Activated T-cell treated with anti-CD3 and anti-CD28 coated beads, Interleukin-2, amount 50 U/mL, for 72 hours (primary cell): ENCODE data around the gene TMEM235. TPM values are rescaled to one million over a fixed set of nuclear protein-coding genes. Genes with fewer than 3 reads are reported as not detected.
"Not testable (repeated sequence)": the region's sequence is repeated elsewhere in the genome, so short reads cannot be mapped to it uniquely, and the experiment has no call there.

Experiments used
- ATAC-seq, 2 donors: fragments of 150-1000 bp; cut with Tn5 transposase; replicated peaks in 1 of 2; 2 replicates each; pipeline ENCODE4 v1.10.0; 2021; ENCODE audit warnings: moderate library complexity in 2 of 2, mild to moderate bottlenecking in 1 of 2
- DNase-seq, 2 donors: peaks; one replicate each; pipeline ENCODE4 v3.0.0; 2021 to 2022; ENCODE audit warnings: mixed read lengths in 1 of 2
- H3K27ac Mint-ChIP-seq: one replicate; pipeline ENCODE4 v1.8.0; 2022; ENCODE audit warnings: mild to moderate bottlenecking, moderate library complexity, mixed read lengths
- H3K27me3 Mint-ChIP-seq: one replicate; pipeline ENCODE4 v1.8.0; 2022; ENCODE audit warnings: low read depth, mixed read lengths
- H3K36me3 Mint-ChIP-seq, 2 donors: one replicate each; pipeline ENCODE4 v1.8.0; 2022; ENCODE audit warnings: mixed read lengths in 2 of 2, mild to moderate bottlenecking in 1 of 2; ENCODE audit not compliant: insufficient read depth in 2 of 2
- H3K4me1 Mint-ChIP-seq: one replicate; pipeline ENCODE4 v1.8.0; 2022; ENCODE audit warnings: low read depth, mixed read lengths
- H3K4me3 Mint-ChIP-seq, 2 donors: one replicate each; pipeline ENCODE4 v1.8.0; 2022; ENCODE audit warnings: mild to moderate bottlenecking in 2 of 2, mixed read lengths in 2 of 2, moderate library complexity in 2 of 2
- H3K9me3 Mint-ChIP-seq, 2 donors: one replicate each; pipeline ENCODE4 v1.8.0; 2022; ENCODE audit warnings: mixed read lengths in 2 of 2
- total RNA-seq, 2 donors: library from RNA; stranded (reverse); gene quantifications; one replicate each; pipeline ENCODE4 v1.2.3, GENCODE V29; 2022

TMEM235 gene
- total RNA-seq, 2 donors from 2014 or later = not detected

- DNase-seq (no peak), ATAC-seq (no peak)
- Mint-ChIP-seq H3K4me3 (no peak overlapping the region), H3K9me3 (no peaks in the 10 kb centered on the region), H3K4me1 (peaks cover 11% of the 10 kb centered on the region), H3K36me3 (peaks cover 5 to 10% of the 10 kb centered on the region in 2 donors), H3K27ac (no peak overlapping the region), H3K27me3 (peaks cover 7% of the 10 kb centered on the region)
Measured at GRCh38 chr17:78225088-78225865, 6.2 kb upstream of the TMEM235 start.

DNA sequence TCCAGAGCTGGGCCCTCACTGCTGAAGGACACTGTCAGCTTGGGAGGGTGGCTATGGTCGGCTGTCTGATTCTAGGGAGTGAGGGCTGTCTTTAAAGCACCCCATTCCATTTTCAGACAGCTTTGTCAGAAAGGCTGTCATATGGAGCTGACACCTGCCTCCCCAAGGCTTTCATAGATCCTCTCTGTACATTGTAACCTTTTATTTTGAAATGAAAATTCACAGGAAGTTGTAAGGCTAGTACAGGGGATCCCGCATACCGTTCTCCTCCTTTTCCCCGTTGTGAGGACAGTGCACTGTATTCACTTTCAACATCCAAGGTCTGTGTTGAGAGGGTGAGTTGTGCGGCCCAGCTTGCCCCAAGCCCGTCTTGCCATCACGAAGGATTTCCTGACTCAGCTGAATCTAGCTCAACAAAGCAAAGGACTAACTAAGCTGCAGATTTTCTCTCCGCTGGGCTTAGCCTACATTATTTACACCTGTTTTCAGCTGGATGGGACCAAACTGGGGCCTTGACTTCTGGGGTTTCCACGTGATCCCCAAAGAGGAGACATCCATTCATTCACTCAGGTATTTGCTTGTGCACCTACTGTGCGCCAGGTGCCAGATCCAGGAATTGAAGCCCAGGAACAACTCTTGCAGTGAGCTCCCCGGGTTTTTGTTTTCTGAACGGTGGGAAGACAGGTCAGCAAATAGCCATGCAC is 5.2 kb upstream of the TMEM235 start:
- DNase-seq (no peak), ATAC-seq (no peak)
- Mint-ChIP-seq H3K4me3 (no peak overlapping the region), H3K4me1 (peaks cover 18% of the 10 kb centered on the region), H3K36me3 (peaks cover 0 to 6% of the 10 kb centered on the region in 2 donors), H3K27ac (no peak overlapping the region), H3K27me3 (peaks cover 16% of the 10 kb centered on the region), H3K9me3 (no peaks in the 10 kb centered on the region)

- H3K27me3 Mint-ChIP-seq = peaks cover 19% of the 10 kb centered on the region
- H3K4me1 Mint-ChIP-seq = peaks cover 19% of the 10 kb centered on the region
Measured at GRCh38 chr17:78226759-78227454, 4.5 kb upstream of the TMEM235 start.

GRCh38 chr17:78227455-78227916 is 3.9 kb upstream of the TMEM235 start:
- no peak overlapping the region for H3K4me3 Mint-ChIP-seq
- ATAC-seq = peak in 1 of 2 donors; percentile 30
- peaks cover 0 to 6% of the 10 kb centered on the region in 2 donors for H3K36me3 Mint-ChIP-seq
- no peaks in the 10 kb centered on the region for H3K9me3 Mint-ChIP-seq
- peaks cover 25% of the 10 kb centered on the region for H3K4me1 Mint-ChIP-seq
- peaks cover 24% of the 10 kb centered on the region for H3K27me3 Mint-ChIP-seq
- no peak for DNase-seq
- no peak overlapping the region for H3K27ac Mint-ChIP-seq

More at GRCh38 chr17:78226759-78227454, 4.5 kb upstream of the TMEM235 start:
- Mint-ChIP-seq H3K36me3 (peaks cover 0 to 6% of the 10 kb centered on the region in 2 donors), H3K4me3 (no peak overlapping the region), H3K27ac (no peak overlapping the region), H3K9me3 (no peaks in the 10 kb centered on the region)
- DNase-seq (no peak), ATAC-seq (peak; percentile 36 to 52)

- no peaks in the 10 kb centered on the region for H3K9me3 Mint-ChIP-seq
- no peak overlapping the region for H3K4me3 Mint-ChIP-seq
- peaks cover 31% of the 10 kb centered on the region for H3K27me3 Mint-ChIP-seq
- H3K27ac Mint-ChIP-seq = no peak overlapping the region
- peaks cover 0 to 6% of the 10 kb centered on the region in 2 donors for H3K36me3 Mint-ChIP-seq
- peaks cover 30% of the 10 kb centered on the region for H3K4me1 Mint-ChIP-seq
- DNase-seq (no peak), ATAC-seq (no peak)
Measured at GRCh38 chr17:78228176-78228575, 3.3 kb upstream of the TMEM235 start.

DNA sequence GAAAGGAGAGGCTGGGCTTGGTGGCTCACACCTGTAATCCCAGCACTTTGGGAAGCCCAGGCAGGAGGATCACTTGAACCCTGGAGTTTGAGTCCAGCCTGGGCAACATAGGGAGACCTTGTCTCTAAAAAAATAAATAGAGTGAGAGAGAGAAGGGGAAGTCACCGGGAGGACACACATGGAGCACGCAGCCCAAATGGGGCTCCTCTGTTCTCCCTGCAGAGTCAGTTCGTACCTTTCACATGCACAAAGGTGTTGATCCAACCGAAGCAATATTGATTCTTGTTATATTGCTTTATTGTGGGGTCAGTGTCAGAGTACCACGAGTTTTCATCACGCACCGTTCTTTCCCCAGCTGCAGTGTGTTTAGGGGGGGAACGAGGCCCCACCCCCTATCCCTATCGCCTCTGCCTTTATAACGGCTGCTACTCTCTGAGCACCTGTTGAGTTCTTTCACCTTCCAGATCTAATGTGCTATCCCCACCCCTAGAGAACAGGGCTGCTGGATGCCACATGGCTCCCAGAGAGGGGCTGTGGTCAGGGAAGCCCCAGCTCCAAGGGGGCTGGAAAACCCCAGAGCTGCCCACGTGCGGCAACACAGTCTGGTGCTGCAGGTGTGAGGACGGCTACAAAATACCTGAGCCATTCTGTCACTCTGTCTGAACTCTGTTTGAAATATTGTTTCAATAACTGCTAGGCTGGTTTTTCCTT is 1.0 kb upstream of the TMEM235 start:
- Mint-ChIP-seq H3K9me3 (no peaks in the 10 kb centered on the region), H3K36me3 (no peaks in the 10 kb centered on the region), H3K27ac (no peak overlapping the region), H3K4me3 (no peak overlapping the region), H3K27me3 (peaks cover 31% of the 10 kb centered on the region), H3K4me1 (peaks cover 30% of the 10 kb centered on the region)
- DNase-seq (no peak), ATAC-seq (no peak)

GRCh38 chr17:78231991-78232858 is 794 bp downstream of the TMEM235 start:
- Mint-ChIP-seq H3K27ac (no peak overlapping the region), H3K36me3 (no peaks in the 10 kb centered on the region), H3K9me3 (no peaks in the 10 kb centered on the region), H3K4me3 (peak overlapping the region; percentile 45 to 76), H3K4me1 (peaks cover 25% of the 10 kb centered on the region), H3K27me3 (peaks cover 31% of the 10 kb centered on the region)
- ATAC-seq (peak; percentile 77), DNase-seq (peak; percentile 54 to 56)

- H3K27me3 Mint-ChIP-seq = peaks cover 25% of the 10 kb centered on the region
- H3K9me3 Mint-ChIP-seq = no peaks in the 10 kb centered on the region
- no peak overlapping the region for H3K27ac Mint-ChIP-seq
- no peaks in the 10 kb centered on the region for H3K36me3 Mint-ChIP-seq
- DNase-seq (no peak), ATAC-seq (no peak)
- H3K4me3 Mint-ChIP-seq = peak overlapping the region in 1 of 2 donors; percentile 3
- peaks cover 20% of the 10 kb centered on the region for H3K4me1 Mint-ChIP-seq
Measured at GRCh38 chr17:78232859-78233173, 1.4 kb downstream of the TMEM235 start.

DNA sequence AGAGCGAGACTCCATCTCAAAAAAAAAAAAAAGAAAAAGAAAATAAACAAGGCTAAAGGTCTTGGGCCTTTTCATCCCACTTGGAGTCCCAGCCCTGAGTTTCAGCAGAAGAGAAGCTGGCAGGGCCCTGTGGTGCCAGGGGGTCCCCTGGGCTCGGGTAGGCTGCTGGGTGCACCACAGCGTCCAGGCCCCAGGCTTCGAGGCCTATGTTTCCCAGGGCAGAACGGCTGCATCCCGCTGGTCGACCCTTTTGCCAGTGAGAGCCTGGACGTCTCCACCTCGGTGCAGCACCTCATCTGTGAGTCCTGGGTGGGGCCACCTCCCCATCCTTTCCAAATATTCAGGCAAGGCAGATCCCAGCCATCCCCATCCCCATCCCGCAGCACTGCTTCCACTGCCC is 2.2 kb downstream of the TMEM235 start:
- Mint-ChIP-seq H3K36me3 (no peaks in the 10 kb centered on the region), H3K27ac (no peak overlapping the region), H3K27me3 (peaks cover 23% of the 10 kb centered on the region), H3K4me1 (peaks cover 20% of the 10 kb centered on the region), H3K4me3 (no peak overlapping the region), H3K9me3 (no peaks in the 10 kb centered on the region)
- DNase-seq (no peak), ATAC-seq (no peak)

DNA sequence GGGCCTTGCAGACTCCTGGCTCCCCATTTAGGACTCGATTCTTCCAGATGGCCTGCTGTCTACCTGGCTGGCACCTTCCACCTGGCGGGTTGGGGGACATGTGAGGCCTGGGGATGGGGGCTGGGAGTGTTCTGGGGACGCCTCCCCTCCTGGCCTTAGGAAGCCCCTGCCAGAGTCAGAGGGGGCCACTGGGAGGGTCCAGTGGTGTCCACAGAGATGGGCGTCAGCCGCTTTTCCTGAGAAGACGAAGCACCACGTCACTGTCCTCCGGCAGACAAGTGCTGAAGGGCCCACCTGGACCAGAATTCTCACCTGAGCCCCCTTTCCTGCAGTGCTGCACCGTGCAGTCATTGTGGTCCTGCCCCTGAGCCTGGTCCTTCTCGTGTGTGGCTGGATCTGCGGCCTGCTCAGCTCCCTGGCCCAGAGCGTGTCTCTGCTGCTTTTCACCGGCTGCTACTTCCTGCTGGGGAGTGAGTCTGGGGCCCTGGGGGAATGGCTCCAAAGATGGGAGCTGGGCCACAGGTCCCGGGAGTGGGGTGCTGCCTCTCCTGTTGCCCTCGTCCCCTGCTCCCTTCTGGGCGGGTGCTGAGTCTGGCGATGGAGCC is 2.9 kb downstream of the TMEM235 start:
- no peak overlapping the region for H3K27ac Mint-ChIP-seq

GRCh38 chr17:78235022-78235421 is 3.6 kb downstream of the TMEM235 start:
- peaks cover 23% of the 10 kb centered on the region for H3K27me3 Mint-ChIP-seq
- peaks cover 20% of the 10 kb centered on the region for H3K4me1 Mint-ChIP-seq
- H3K9me3 Mint-ChIP-seq, DNase-seq, H3K36me3 Mint-ChIP-seq, ATAC-seq, H3K27ac Mint-ChIP-seq, H3K4me3 Mint-ChIP-seq: not testable (repeated sequence)

More for the DNA sequence above, 2.9 kb downstream of the TMEM235 start:
- DNase-seq (no peak), ATAC-seq (no peak)
- no peaks in the 10 kb centered on the region for H3K36me3 Mint-ChIP-seq
- H3K4me3 Mint-ChIP-seq = no peak overlapping the region
- H3K4me1 Mint-ChIP-seq = peaks cover 20% of the 10 kb centered on the region
- peaks cover 23% of the 10 kb centered on the region for H3K27me3 Mint-ChIP-seq
- no peaks in the 10 kb centered on the region for H3K9me3 Mint-ChIP-seq

DNA sequence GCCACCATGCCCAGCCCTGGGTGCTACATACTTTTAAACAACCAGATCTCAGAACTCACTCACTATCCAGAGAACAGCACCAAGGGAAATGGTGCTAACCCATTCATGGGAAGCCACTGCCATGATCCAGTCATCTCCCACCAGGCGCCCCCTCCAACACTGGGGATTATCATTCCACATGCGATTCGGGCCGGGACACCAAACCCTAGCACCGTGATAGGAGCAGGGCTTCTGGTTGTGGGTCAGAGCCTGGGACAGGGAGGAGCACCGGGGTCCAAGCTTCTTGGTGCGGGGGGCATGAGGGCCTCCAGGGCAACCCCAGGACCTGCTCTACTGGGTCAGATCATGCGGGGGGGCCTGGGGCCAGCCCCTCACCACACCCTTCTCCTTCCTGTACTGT is 4.5 kb downstream of the TMEM235 start:
- no peak for ATAC-seq
- H3K4me3 Mint-ChIP-seq = no peak overlapping the region
- no peaks in the 10 kb centered on the region for H3K9me3 Mint-ChIP-seq
- H3K27me3 Mint-ChIP-seq = peaks cover 18% of the 10 kb centered on the region
- H3K4me1 Mint-ChIP-seq = peaks cover 14% of the 10 kb centered on the region
- no peak overlapping the region for H3K27ac Mint-ChIP-seq
- H3K36me3 Mint-ChIP-seq = no peaks in the 10 kb centered on the region
- no peak for DNase-seq
